Keratinocyte (primary cell): ENCODE results near the gene PGLYRP2. TPM values are rescaled to one million over a fixed set of nuclear protein-coding genes. Genes with fewer than 3 reads are reported as not detected.

Experiments used
- DNase-seq: peaks from one replicate; pipeline ENCODE4 v3.0.0-alpha.2; 2011; ENCODE audit warnings: low read depth, missing footprints, low spot score
- FAIRE-seq: peaks from 2 replicates; lab custom pipeline; 2011; peaks lifted over from hg19 to GRCh38; lab: Jason Lieb, UNC
- H2AFZ ChIP-seq: 2 replicates; pipeline ENCODE4 v1.6.0; 2012; ENCODE audit warnings: low read length, control low read depth, inconsistent platforms; ENCODE audit not compliant: control insufficient read depth
- H3K27ac ChIP-seq: 2 replicates; pipeline ENCODE4 v1.5.1; 2011; ENCODE audit warnings: low read length; ENCODE audit not compliant: control insufficient read depth, insufficient read depth
- H3K27me3 ChIP-seq: 3 replicates; pipeline ENCODE4 v1.6.0; 2011; ENCODE audit warnings: low read length; ENCODE audit not compliant: control insufficient read depth, insufficient read depth; ENCODE audit errors: extremely low read depth
- H3K36me3 ChIP-seq, 2 experiments: 2 replicates in 1 of 2; 3 replicates in 1 of 2; pipeline ENCODE4 v1.5.1; 2011; ENCODE audit warnings: low read length in 2 of 2, mild to moderate bottlenecking in 1 of 2; ENCODE audit not compliant: control insufficient read depth in 2 of 2, insufficient read depth in 2 of 2; ENCODE audit errors: extremely low read depth in 1 of 2
- H3K4me1 ChIP-seq: 3 replicates; pipeline ENCODE4 v1.5.1; 2011; ENCODE audit warnings: low read length; ENCODE audit not compliant: control insufficient read depth, insufficient read depth; ENCODE audit errors: extremely low read depth
- H3K4me2 ChIP-seq: 3 replicates; pipeline ENCODE4 v1.6.0; 2011; ENCODE audit warnings: low read depth, low read length; ENCODE audit not compliant: control insufficient read depth, insufficient read depth; ENCODE audit errors: extremely low read depth
- H3K4me3 ChIP-seq, 3 experiments: fragments of 200-600 bp in 1 of 3; sonication (generic) in 1 of 3; 2 replicates in 2 of 3; 3 replicates in 1 of 3; pipeline ENCODE4 v1.5.1; 2011 to 2016; ENCODE audit warnings: low read length in 3 of 3, mild to moderate bottlenecking in 3 of 3, control low read depth in 2 of 3, inconsistent platforms in 1 of 3, low read depth in 1 of 3, mixed read lengths in 1 of 3, mixed run types in 1 of 3, moderate library complexity in 1 of 3; ENCODE audit not compliant: control insufficient read depth in 2 of 3, insufficient read depth in 2 of 3; ENCODE audit errors: extremely low read depth in 1 of 3
- H3K79me2 ChIP-seq: 2 replicates; pipeline ENCODE4 v1.6.0; 2012; ENCODE audit warnings: low read length; ENCODE audit not compliant: control insufficient read depth, insufficient read depth
- H3K9ac ChIP-seq: 3 replicates; pipeline ENCODE4 v1.6.0; 2011; ENCODE audit warnings: low read length; ENCODE audit not compliant: control insufficient read depth, insufficient read depth; ENCODE audit errors: extremely low read depth
- H3K9me1 ChIP-seq: 3 replicates; pipeline ENCODE4 v1.6.0; 2011; ENCODE audit warnings: low read length; ENCODE audit not compliant: control insufficient read depth, insufficient read depth; ENCODE audit errors: extremely low read depth
- H3K9me3 ChIP-seq: 2 replicates; pipeline ENCODE4 v1.5.1; 2012; ENCODE audit warnings: low read depth, low read length; ENCODE audit not compliant: control insufficient read depth
- H4K20me1 ChIP-seq: 3 replicates; pipeline ENCODE4 v1.6.0; 2011; ENCODE audit warnings: low read length; ENCODE audit not compliant: control insufficient read depth, insufficient read depth; ENCODE audit errors: extremely low read depth
- EZH2 ChIP-seq: IDR thresholded peaks from one replicate; pipeline ENCODE4 v1.6.1; 2012; ENCODE audit warnings: inconsistent platforms, mild to moderate bottlenecking, low read length, moderate library complexity
- dilution Hi-C: fragments of 300-500 bp; cut with MboI; formaldehyde crosslinking; loops from one replicate; pipeline ENCODE4 v1.7.0; 2020; ENCODE audit warnings: low sequenced_read_pairs; ENCODE audit not compliant: extremely low pct_ligation_motif_present
- polyA plus RNA-seq, 5 experiments: library from polyadenylated mRNA; depleted of rRNA in 3 of 5; stranded (reverse) in 3 of 5; stranded (forward) in 1 of 5; unstranded in 1 of 5; fragments of >200 nt; gene quantifications; 1 replicate in 1 of 5; 2 replicates in 3 of 5; 3 replicates in 1 of 5; pipeline versions ENCODE4 v1.2.1 to v1.2.3, GENCODE V29; 2011 to 2012; ENCODE audit warnings: missing spikeins in 2 of 5, low read depth in 1 of 5, low replicate concordance in 1 of 5
- TF ChIP-seq, protein P1 (sequence below), 3 experiments: IDR thresholded peaks in 1 of 3; conservative IDR thresholded peaks in 1 of 3; optimal IDR thresholded peaks in 1 of 3; 2 replicates in 2 of 3; 3 replicates in 1 of 3; pipeline versions ENCODE3 to v1.5.1; 2011; ENCODE audit warnings: low read length in 3 of 3, mild to moderate bottlenecking in 3 of 3, moderate library complexity in 2 of 3, control low read depth in 1 of 3, inconsistent platforms in 1 of 3; ENCODE audit not compliant: insufficient read depth in 2 of 3; ENCODE audit errors: extremely low read depth in 1 of 3

Gene PGLYRP2
- polyA plus RNA-seq, 1 donor (not counting 4 experiments of a cell fraction or from before 2014, with no cell fraction given), result not detected

DNA sequence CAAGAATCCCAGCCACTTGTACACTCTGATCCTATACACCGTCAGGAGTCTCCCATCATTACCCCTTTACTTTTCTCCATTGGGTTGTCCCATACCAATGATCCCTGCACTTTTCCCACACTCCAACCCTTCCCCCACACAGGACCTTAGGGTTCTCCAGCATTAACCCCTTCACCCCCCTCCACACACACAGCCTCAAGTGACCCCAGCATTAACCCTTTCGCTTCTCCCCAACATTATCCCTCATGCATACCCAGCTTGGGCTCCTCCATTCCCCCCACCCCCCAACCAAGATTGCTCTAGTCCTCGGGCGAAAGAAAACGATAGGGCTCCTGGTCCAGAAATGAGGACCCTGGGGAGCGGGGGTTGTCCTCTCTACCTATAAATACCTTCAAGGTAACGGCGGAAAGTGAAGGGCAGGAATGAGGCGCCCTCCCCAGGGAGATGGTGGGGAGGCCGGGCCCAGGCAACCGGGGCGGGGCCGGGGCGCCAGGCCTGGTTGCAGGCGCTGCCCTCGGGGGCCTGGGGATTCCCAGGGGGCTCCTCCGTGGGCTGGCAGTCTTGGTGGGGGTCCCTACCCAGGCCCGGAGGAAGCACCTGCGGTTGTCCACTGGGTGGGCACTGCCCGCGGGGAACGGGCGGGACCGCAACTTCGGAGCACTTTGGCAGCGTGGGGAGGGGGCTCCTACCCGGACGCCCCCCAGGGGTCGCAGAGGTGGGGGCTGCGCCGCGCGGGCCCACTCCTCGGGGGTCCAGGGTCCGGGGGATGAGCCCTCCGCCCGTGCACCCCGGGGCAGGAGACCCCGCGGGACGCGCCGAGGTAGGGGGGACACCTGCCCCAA lies 30.3 kb downstream of the PGLYRP2 start:
- dilution Hi-C loops, result no loop called here

DNA sequence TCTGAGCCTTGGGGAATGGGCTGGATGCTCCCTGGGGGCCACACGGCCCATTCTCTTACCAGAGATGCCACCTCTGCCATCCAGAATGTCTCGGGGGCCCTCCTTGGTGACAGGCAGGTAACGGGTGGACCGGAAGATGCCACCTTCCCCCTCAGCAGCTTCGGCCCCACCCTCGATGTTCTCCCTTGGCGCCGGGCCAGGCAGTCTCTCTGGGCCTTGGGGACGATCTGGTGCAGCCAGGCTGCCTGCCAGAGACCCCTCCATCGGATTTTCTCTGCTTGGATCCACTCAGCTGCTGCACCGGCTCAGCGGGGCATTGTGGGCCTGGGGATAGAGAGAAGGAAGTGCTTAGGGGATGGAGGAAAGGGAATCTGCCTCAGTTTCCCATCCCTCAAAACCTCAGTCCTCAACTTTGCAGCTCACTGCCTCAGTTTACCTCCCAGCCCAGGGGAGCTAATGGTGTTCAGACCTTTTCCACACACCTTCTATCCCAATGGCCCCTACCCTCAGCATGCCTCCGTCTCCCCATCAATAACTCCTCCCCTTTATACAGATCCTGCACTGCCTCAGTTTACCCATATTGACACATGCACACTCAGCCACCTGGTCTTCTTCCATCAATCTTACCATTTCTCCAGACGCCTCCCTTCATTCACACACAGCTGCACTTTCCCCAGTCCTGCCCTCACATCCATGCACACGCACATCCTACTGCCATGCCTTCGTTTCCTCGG lies 31.1 kb downstream of the PGLYRP2 start:
- no peak overlapping the region for H3K9ac ChIP-seq
- H3K27ac ChIP-seq, result no peak overlapping the region
- no peak overlapping the region for H3K4me3 ChIP-seq
- H3K4me1 ChIP-seq, result peaks cover 3% of the 10 kb centered on the region
- DNase-seq (no peak), FAIRE-seq (no peak)
- no peaks in the 10 kb centered on the region for H3K79me2 ChIP-seq
- TF ChIP-seq EZH2, result no peak
- TF ChIP-seq, protein P1, sequence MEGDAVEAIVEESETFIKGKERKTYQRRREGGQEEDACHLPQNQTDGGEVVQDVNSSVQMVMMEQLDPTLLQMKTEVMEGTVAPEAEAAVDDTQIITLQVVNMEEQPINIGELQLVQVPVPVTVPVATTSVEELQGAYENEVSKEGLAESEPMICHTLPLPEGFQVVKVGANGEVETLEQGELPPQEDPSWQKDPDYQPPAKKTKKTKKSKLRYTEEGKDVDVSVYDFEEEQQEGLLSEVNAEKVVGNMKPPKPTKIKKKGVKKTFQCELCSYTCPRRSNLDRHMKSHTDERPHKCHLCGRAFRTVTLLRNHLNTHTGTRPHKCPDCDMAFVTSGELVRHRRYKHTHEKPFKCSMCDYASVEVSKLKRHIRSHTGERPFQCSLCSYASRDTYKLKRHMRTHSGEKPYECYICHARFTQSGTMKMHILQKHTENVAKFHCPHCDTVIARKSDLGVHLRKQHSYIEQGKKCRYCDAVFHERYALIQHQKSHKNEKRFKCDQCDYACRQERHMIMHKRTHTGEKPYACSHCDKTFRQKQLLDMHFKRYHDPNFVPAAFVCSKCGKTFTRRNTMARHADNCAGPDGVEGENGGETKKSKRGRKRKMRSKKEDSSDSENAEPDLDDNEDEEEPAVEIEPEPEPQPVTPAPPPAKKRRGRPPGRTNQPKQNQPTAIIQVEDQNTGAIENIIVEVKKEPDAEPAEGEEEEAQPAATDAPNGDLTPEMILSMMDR (optimal IDR thresholded peaks at IDR 0.05 in 1 of 3, IDR thresholded peaks at IDR 0.05 in 1 of 3, conservative IDR thresholded peaks at IDR 0.05 in 1 of 3; ENCODE audit: extremely low read depth in 1 of 3, insufficient read depth in 2 of 3, low read length in 3 of 3), result no peak
- peaks cover 13% of the 10 kb centered on the region for H3K27me3 ChIP-seq
- no peaks in the 10 kb centered on the region for H4K20me1 ChIP-seq
- no peaks in the 10 kb centered on the region for H3K9me3 ChIP-seq
- H3K9me1 ChIP-seq, result no peaks in the 10 kb centered on the region
- H3K36me3 ChIP-seq, result no peaks in the 10 kb centered on the region
- H2AFZ ChIP-seq, result no peak overlapping the region
- no peak overlapping the region for H3K4me2 ChIP-seq
- dilution Hi-C loops, result no loop called here

More for the DNA sequence above, 30.3 kb downstream of the PGLYRP2 start:
- Histone ChIP-seq H3K36me3 (no peaks in the 10 kb centered on the region), H3K9ac (peak overlapping the region; percentile 33), H3K27me3 (peaks cover 16% of the 10 kb centered on the region), H3K79me2 (no peaks in the 10 kb centered on the region), H2AFZ (peak overlapping the region; percentile 60), H3K9me3 (no peaks in the 10 kb centered on the region), H3K4me1 (peaks cover 3% of the 10 kb centered on the region), H4K20me1 (no peaks in the 10 kb centered on the region), H3K27ac (no peak overlapping the region), H3K9me1 (no peaks in the 10 kb centered on the region), H3K4me2 (peak overlapping the region; percentile 66), H3K4me3 (peak overlapping the region; percentile 54 to 56 (median 55))
- no peak for TF ChIP-seq EZH2
- TF ChIP-seq, protein P1 (optimal IDR thresholded peaks at IDR 0.05 in 1 of 3, IDR thresholded peaks at IDR 0.05 in 1 of 3, conservative IDR thresholded peaks at IDR 0.05 in 1 of 3; ENCODE audit: extremely low read depth in 1 of 3, insufficient read depth in 2 of 3, low read length in 3 of 3), result no peak
- DNase-seq (no peak), FAIRE-seq (no peak)
